WTC11 (cell line): ENCODE measurements around the gene KANK4.

Source experiments
- NR3C1 ChIP-seq: sonication (generic); formaldehyde crosslinking; conservative IDR thresholded peaks from 2 replicates; pipeline ENCODE4 v1.8.1; 2023; ENCODE audit warnings: low read depth, mild to moderate bottlenecking, missing genetic modification reagents
- TF ChIP-seq, protein P1 (sequence below): fragments of 200-600 bp; IDR thresholded peaks from 2 replicates; pipeline ENCODE4 v1.8.0; 2022; ENCODE audit warnings: antibody characterized with exemption
- TF ChIP-seq, protein P2 (sequence below): sonication (generic); formaldehyde crosslinking; IDR thresholded peaks from 2 replicates; pipeline ENCODE4 v1.8.1; 2022; ENCODE audit warnings: low read depth, missing genetic modification reagents, borderline replicate concordance
- TF ChIP-seq, protein P3 (sequence below): sonication (generic); formaldehyde crosslinking; IDR thresholded peaks from 2 replicates; pipeline ENCODE4 v1.8.0; 2022; ENCODE audit warnings: missing genetic modification reagents

DNA sequence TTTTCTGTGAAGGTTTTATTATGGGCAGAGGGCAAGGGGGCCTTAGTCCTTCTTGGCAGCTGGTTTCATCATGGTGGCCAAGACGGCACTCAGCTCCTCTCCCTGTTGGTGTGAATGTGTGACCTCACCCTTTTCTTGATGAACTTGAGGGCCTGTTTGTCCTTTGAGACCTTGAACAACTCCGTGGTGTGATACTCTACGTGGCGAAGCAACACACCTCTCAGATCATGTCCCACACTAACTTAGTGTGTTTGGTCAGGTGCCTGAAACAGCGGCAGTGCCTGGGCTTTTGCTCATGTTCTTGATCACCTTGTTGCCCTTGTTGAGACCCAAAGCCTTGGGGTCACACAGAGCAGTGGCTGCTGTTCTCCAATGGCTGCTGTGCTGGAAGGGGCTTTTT is 111.1 kb downstream of the KANK4 start:
- TF ChIP-seq, protein P1, sequence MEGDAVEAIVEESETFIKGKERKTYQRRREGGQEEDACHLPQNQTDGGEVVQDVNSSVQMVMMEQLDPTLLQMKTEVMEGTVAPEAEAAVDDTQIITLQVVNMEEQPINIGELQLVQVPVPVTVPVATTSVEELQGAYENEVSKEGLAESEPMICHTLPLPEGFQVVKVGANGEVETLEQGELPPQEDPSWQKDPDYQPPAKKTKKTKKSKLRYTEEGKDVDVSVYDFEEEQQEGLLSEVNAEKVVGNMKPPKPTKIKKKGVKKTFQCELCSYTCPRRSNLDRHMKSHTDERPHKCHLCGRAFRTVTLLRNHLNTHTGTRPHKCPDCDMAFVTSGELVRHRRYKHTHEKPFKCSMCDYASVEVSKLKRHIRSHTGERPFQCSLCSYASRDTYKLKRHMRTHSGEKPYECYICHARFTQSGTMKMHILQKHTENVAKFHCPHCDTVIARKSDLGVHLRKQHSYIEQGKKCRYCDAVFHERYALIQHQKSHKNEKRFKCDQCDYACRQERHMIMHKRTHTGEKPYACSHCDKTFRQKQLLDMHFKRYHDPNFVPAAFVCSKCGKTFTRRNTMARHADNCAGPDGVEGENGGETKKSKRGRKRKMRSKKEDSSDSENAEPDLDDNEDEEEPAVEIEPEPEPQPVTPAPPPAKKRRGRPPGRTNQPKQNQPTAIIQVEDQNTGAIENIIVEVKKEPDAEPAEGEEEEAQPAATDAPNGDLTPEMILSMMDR = no peak
- TF ChIP-seq, protein P2, sequence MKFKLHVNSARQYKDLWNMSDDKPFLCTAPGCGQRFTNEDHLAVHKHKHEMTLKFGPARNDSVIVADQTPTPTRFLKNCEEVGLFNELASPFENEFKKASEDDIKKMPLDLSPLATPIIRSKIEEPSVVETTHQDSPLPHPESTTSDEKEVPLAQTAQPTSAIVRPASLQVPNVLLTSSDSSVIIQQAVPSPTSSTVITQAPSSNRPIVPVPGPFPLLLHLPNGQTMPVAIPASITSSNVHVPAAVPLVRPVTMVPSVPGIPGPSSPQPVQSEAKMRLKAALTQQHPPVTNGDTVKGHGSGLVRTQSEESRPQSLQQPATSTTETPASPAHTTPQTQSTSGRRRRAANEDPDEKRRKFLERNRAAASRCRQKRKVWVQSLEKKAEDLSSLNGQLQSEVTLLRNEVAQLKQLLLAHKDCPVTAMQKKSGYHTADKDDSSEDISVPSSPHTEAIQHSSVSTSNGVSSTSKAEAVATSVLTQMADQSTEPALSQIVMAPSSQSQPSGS (CRISPR knock-in tag) = no peak
- TF ChIP-seq, protein P3, sequence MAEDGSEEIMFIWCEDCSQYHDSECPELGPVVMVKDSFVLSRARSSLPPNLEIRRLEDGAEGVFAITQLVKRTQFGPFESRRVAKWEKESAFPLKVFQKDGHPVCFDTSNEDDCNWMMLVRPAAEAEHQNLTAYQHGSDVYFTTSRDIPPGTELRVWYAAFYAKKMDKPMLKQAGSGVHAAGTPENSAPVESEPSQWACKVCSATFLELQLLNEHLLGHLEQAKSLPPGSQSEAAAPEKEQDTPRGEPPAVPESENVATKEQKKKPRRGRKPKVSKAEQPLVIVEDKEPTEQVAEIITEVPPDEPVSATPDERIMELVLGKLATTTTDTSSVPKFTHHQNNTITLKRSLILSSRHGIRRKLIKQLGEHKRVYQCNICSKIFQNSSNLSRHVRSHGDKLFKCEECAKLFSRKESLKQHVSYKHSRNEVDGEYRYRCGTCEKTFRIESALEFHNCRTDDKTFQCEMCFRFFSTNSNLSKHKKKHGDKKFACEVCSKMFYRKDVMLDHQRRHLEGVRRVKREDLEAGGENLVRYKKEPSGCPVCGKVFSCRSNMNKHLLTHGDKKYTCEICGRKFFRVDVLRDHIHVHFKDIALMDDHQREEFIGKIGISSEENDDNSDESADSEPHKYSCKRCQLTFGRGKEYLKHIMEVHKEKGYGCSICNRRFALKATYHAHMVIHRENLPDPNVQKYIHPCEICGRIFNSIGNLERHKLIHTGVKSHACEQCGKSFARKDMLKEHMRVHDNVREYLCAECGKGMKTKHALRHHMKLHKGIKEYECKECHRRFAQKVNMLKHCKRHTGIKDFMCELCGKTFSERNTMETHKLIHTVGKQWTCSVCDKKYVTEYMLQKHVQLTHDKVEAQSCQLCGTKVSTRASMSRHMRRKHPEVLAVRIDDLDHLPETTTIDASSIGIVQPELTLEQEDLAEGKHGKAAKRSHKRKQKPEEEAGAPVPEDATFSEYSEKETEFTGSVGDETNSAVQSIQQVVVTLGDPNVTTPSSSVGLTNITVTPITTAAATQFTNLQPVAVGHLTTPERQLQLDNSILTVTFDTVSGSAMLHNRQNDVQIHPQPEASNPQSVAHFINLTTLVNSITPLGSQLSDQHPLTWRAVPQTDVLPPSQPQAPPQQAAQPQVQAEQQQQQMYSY (CRISPR knock-in tag) = no peak
- no peak for TF ChIP-seq NR3C1 (CRISPR knock-in tag)
